ENCODE results near the gene TUBB2B. TPM values are rescaled to one million over a fixed set of nuclear protein-coding genes. Genes with fewer than 3 reads are reported as not detected.

TUBB2B gene
- total and polyA plus RNA-seq, 2 experiments from 2014 or later = 355 to 794 TPM

DNA sequence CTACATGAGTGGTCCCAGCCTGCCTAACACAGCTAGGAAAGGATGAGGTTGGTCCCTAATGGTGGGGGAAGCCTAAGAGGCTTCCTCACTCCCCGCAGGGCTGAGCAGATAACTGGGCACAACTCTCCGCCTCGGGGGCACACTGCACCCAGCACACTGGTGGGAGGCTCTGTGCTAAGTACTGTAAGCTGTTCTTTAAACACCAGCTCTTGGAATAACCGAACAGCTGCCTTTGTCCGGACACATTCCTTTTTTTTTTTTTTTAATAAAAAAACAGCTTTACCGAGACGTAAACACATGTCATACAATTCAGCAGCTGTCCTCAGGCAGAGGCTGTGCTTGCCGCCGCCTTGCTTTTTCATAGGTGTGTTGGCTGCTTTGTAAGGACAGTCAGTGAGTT, 38.2 kb upstream of the TUBB2B start:
- Mint-ChIP-seq H3K9me3 (no peaks in the 10 kb centered on the region), H3K27me3 (ENCODE audit: insufficient read depth, low read depth, poor library complexity) (peaks cover 8% of the 10 kb centered on the region), H3K4me3 (no peak overlapping the region), H3K4me1 (peaks cover 19% of the 10 kb centered on the region), H3K27ac (no peak overlapping the region), H3K36me3 (ENCODE audit: low read depth) (peaks cover 64% of the 10 kb centered on the region)
- Histone ChIP-seq H3K4me2 (no peak overlapping the region), H3K9me2 (ENCODE audit: insufficient read depth) (no peaks in the 10 kb centered on the region), H2AFZ (no peak overlapping the region), H3K36me3 (ENCODE audit: insufficient read depth) (peaks cover 10% of the 10 kb centered on the region; the same call in 1 of the 2 replicates), H4K20me1 (replicated peaks; ENCODE audit: insufficient read depth) (peaks cover 43% of the 10 kb centered on the region), H3F3A (replicated peaks; ENCODE audit: low read depth) (0 out of 2 replicates have a peak, but pooled peaks cover 10% of the 10 kb centered on the region), H3K27me3 (ENCODE audit: insufficient read depth) (no peaks in the 10 kb centered on the region), H3K27ac (ENCODE audit: low read depth) (no peak overlapping the region), H3K79me2 (replicated peaks; ENCODE audit: insufficient read depth) (peaks cover 75% of the 10 kb centered on the region), H3K4me3 (no peak overlapping the region), H3K4me1 (ENCODE audit: insufficient read depth) (peaks cover 10% of the 10 kb centered on the region)
- no peak for TF ChIP-seq POLR2AphosphoS5 (IDR thresholded peaks at IDR 0.05; ENCODE audit: low read depth)
- TF ChIP-seq, protein P1, sequence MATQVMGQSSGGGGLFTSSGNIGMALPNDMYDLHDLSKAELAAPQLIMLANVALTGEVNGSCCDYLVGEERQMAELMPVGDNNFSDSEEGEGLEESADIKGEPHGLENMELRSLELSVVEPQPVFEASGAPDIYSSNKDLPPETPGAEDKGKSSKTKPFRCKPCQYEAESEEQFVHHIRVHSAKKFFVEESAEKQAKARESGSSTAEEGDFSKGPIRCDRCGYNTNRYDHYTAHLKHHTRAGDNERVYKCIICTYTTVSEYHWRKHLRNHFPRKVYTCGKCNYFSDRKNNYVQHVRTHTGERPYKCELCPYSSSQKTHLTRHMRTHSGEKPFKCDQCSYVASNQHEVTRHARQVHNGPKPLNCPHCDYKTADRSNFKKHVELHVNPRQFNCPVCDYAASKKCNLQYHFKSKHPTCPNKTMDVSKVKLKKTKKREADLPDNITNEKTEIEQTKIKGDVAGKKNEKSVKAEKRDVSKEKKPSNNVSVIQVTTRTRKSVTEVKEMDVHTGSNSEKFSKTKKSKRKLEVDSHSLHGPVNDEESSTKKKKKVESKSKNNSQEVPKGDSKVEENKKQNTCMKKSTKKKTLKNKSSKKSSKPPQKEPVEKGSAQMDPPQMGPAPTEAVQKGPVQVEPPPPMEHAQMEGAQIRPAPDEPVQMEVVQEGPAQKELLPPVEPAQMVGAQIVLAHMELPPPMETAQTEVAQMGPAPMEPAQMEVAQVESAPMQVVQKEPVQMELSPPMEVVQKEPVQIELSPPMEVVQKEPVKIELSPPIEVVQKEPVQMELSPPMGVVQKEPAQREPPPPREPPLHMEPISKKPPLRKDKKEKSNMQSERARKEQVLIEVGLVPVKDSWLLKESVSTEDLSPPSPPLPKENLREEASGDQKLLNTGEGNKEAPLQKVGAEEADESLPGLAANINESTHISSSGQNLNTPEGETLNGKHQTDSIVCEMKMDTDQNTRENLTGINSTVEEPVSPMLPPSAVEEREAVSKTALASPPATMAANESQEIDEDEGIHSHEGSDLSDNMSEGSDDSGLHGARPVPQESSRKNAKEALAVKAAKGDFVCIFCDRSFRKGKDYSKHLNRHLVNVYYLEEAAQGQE (IDR thresholded peaks at IDR 0.05; ENCODE audit: unreplicated experiment) = no peak
- TF ChIP-seq ZNF114 (CRISPR knock-in tag; IDR thresholded peaks at IDR 0.05) = no peak
- TF ChIP-seq, protein P2, sequence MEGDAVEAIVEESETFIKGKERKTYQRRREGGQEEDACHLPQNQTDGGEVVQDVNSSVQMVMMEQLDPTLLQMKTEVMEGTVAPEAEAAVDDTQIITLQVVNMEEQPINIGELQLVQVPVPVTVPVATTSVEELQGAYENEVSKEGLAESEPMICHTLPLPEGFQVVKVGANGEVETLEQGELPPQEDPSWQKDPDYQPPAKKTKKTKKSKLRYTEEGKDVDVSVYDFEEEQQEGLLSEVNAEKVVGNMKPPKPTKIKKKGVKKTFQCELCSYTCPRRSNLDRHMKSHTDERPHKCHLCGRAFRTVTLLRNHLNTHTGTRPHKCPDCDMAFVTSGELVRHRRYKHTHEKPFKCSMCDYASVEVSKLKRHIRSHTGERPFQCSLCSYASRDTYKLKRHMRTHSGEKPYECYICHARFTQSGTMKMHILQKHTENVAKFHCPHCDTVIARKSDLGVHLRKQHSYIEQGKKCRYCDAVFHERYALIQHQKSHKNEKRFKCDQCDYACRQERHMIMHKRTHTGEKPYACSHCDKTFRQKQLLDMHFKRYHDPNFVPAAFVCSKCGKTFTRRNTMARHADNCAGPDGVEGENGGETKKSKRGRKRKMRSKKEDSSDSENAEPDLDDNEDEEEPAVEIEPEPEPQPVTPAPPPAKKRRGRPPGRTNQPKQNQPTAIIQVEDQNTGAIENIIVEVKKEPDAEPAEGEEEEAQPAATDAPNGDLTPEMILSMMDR (conservative IDR thresholded peaks at IDR 0.05; ENCODE audit: low read depth in 2 of 2) = no peak
- TF ChIP-seq JUNB (IDR thresholded peaks at IDR 0.05; ENCODE audit: unreplicated experiment) = no peak
- TF ChIP-seq EZH2 (IDR thresholded peaks at IDR 0.05; ENCODE audit: low read depth, unreplicated experiment) = no peak
- TF ChIP-seq EZH2phosphoT487 (IDR thresholded peaks at IDR 0.05; ENCODE audit: unreplicated experiment) = no peak
- no peak for TF ChIP-seq NANOG (IDR thresholded peaks at IDR 0.05; ENCODE audit: borderline replicate concordance)
- TF ChIP-seq CREB1 (CRISPR knock-in tag; IDR thresholded peaks at IDR 0.05; ENCODE audit: low read depth) = no peak
- TF ChIP-seq ZNF331 (CRISPR knock-in tag; IDR thresholded peaks at IDR 0.05; ENCODE audit: low read depth) = no peak
- TF ChIP-seq, protein P3, sequence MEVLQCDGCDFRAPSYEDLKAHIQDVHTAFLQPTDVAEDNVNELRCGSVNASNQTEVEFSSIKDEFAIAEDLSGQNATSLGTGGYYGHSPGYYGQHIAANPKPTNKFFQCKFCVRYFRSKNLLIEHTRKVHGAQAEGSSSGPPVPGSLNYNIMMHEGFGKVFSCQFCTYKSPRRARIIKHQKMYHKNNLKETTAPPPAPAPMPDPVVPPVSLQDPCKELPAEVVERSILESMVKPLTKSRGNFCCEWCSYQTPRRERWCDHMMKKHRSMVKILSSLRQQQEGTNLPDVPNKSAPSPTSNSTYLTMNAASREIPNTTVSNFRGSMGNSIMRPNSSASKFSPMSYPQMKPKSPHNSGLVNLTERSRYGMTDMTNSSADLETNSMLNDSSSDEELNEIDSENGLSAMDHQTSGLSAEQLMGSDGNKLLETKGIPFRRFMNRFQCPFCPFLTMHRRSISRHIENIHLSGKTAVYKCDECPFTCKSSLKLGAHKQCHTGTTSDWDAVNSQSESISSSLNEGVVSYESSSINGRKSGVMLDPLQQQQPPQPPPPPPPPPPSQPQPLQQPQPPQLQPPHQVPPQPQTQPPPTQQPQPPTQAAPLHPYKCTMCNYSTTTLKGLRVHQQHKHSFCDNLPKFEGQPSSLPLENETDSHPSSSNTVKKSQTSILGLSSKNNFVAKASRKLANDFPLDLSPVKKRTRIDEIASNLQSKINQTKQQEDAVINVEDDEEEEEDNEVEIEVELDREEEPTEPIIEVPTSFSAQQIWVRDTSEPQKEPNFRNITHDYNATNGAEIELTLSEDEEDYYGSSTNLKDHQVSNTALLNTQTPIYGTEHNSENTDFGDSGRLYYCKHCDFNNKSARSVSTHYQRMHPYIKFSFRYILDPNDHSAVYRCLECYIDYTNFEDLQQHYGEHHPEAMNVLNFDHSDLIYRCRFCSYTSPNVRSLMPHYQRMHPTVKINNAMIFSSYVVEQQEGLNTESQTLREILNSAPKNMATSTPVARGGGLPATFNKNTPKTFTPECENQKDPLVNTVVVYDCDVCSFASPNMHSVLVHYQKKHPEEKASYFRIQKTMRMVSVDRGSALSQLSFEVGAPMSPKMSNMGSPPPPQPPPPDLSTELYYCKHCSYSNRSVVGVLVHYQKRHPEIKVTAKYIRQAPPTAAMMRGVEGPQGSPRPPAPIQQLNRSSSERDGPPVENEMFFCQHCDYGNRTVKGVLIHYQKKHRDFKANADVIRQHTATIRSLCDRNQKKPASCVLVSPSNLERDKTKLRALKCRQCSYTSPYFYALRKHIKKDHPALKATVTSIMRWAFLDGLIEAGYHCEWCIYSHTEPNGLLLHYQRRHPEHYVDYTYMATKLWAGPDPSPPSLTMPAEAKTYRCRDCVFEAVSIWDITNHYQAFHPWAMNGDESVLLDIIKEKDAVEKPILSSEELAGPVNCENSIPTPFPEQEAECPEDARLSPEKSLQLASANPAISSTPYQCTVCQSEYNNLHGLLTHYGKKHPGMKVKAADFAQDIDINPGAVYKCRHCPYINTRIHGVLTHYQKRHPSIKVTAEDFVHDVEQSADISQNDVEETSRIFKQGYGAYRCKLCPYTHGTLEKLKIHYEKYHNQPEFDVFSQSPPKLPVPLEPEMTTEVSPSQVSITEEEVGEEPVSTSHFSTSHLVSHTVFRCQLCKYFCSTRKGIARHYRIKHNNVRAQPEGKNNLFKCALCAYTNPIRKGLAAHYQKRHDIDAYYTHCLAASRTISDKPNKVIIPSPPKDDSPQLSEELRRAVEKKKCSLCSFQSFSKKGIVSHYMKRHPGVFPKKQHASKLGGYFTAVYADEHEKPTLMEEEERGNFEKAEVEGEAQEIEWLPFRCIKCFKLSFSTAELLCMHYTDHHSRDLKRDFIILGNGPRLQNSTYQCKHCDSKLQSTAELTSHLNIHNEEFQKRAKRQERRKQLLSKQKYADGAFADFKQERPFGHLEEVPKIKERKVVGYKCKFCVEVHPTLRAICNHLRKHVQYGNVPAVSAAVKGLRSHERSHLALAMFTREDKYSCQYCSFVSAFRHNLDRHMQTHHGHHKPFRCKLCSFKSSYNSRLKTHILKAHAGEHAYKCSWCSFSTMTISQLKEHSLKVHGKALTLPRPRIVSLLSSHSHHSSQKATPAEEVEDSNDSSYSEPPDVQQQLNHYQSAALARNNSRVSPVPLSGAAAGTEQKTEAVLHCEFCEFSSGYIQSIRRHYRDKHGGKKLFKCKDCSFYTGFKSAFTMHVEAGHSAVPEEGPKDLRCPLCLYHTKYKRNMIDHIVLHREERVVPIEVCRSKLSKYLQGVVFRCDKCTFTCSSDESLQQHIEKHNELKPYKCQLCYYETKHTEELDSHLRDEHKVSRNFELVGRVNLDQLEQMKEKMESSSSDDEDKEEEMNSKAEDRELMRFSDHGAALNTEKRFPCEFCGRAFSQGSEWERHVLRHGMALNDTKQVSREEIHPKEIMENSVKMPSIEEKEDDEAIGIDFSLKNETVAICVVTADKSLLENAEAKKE (CRISPR knock-in tag; IDR thresholded peaks at IDR 0.05) = no peak
- TF ChIP-seq STAT1 (IDR thresholded peaks at IDR 0.05; ENCODE audit: unreplicated experiment) = no peak
- TF ChIP-seq, protein P4, sequence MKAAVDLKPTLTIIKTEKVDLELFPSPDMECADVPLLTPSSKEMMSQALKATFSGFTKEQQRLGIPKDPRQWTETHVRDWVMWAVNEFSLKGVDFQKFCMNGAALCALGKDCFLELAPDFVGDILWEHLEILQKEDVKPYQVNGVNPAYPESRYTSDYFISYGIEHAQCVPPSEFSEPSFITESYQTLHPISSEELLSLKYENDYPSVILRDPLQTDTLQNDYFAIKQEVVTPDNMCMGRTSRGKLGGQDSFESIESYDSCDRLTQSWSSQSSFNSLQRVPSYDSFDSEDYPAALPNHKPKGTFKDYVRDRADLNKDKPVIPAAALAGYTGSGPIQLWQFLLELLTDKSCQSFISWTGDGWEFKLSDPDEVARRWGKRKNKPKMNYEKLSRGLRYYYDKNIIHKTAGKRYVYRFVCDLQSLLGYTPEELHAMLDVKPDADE (IDR thresholded peaks at IDR 0.05) = no peak
- no peak for DNase-seq (ENCODE audit: low spot score)
- ATAC-seq = no peak
